Measurements from ENCODE around the gene SCP2.

GRCh38 chr1:52887483-52887882, 39.6 kb upstream of the SCP2 start:
- TF ChIP-seq POLR2AphosphoS5 (IDR thresholded peaks at IDR 0.05) (no peak), POLR2A (IDR thresholded peaks at IDR 0.05) (no peak), EP300 (IDR thresholded peaks at IDR 0.05; ENCODE audit: low read depth) (no peak)
- TF ChIP-seq, protein P1, sequence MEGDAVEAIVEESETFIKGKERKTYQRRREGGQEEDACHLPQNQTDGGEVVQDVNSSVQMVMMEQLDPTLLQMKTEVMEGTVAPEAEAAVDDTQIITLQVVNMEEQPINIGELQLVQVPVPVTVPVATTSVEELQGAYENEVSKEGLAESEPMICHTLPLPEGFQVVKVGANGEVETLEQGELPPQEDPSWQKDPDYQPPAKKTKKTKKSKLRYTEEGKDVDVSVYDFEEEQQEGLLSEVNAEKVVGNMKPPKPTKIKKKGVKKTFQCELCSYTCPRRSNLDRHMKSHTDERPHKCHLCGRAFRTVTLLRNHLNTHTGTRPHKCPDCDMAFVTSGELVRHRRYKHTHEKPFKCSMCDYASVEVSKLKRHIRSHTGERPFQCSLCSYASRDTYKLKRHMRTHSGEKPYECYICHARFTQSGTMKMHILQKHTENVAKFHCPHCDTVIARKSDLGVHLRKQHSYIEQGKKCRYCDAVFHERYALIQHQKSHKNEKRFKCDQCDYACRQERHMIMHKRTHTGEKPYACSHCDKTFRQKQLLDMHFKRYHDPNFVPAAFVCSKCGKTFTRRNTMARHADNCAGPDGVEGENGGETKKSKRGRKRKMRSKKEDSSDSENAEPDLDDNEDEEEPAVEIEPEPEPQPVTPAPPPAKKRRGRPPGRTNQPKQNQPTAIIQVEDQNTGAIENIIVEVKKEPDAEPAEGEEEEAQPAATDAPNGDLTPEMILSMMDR (IDR thresholded peaks at IDR 0.05): no peak
